ENCODE results near the gene ABCB8.

DNA sequence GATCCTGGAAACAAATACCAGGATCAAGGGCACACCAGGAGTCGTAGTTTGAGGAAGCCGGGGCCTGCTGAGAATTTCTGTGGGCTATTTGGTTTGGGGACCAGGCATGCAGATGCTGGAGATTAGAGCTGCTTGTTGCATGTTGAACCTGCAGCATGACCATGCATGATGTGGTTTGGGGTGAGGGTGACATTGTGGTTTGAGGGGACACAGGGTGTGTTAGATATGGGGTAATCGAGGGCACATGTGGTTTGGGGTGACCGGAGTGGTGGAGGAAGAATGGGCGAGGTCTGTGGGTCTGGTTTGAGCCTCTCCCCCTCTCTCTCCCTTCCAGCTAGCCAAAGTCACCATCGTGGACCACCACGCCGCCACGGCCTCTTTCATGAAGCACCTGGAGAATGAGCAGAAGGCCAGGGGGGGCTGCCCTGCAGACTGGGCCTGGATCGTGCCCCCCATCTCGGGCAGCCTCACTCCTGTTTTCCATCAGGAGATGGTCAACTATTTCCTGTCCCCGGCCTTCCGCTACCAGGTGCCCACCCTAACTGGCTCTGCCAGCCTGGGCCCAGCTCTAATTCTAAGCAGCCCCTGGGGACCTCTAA lies 27.3 kb upstream of the ABCB8 start:
- no peak for TF ChIP-seq CTCF (IDR thresholded peaks at IDR 0.05; ENCODE audit: insufficient read depth, low read length)
- TF ChIP-seq POLR2AphosphoS5 (IDR thresholded peaks at IDR 0.05; ENCODE audit: low read depth): 0 out of 2 replicates have a peak, but pooled peaks have one; percentile 26
- no peak for TF ChIP-seq GABPA (IDR thresholded peaks at IDR 0.05; ENCODE audit: low read depth)
